Natural killer cell (primary cell): Measurements from ENCODE around the gene SPTB. TPM values are rescaled to one million over a fixed set of nuclear protein-coding genes. Genes with fewer than 3 reads are reported as not detected.

Source experiments
- ATAC-seq, 3 donors: fragments of 150-1000 bp in 2 of 3; fragments of 200-7000 bp in 1 of 3; cut with Tn5 transposase; 1 replicate in 1 of 3; 2 replicates in 2 of 3; pipeline ENCODE4 v1.10.0; 2021; ENCODE audit warnings: mild to moderate bottlenecking in 2 of 3, moderate library complexity in 2 of 3
- DNase-seq, 2 donors: peaks; one replicate each; pipeline versions ENCODE4 v3.0.0 to v3.0.0-alpha.2; 2013 to 2021; ENCODE audit warnings: mixed read lengths in 1 of 2
- H3K27ac ChIP-seq: one replicate; pipeline ENCODE4 v1.5.1; 2013; ENCODE audit warnings: mild to moderate bottlenecking, low read length
- H3K27me3 ChIP-seq: one replicate; pipeline ENCODE4 v1.6.1; 2013; ENCODE audit warnings: low read length; ENCODE audit not compliant: control insufficient read depth, insufficient read depth
- H3K36me3 ChIP-seq: one replicate; pipeline ENCODE4 v1.6.1; 2013; ENCODE audit warnings: low read length; ENCODE audit not compliant: control insufficient read depth, insufficient read depth
- H3K4me1 ChIP-seq: one replicate; pipeline ENCODE4 v1.6.1; 2013; ENCODE audit warnings: low read length; ENCODE audit not compliant: control insufficient read depth, insufficient read depth
- H3K4me3 ChIP-seq: one replicate; pipeline ENCODE4 v1.5.1; 2013; ENCODE audit warnings: low read length
- H3K9me3 ChIP-seq: one replicate; pipeline ENCODE4 v1.6.1; 2013; ENCODE audit warnings: low read length; ENCODE audit not compliant: control insufficient read depth, insufficient read depth
- H3K27ac Mint-ChIP-seq, 2 donors: one replicate each; pipeline ENCODE4 v1.8.0; 2022; ENCODE audit warnings: mild to moderate bottlenecking in 2 of 2, mixed read lengths in 2 of 2, moderate library complexity in 1 of 2
- H3K27me3 Mint-ChIP-seq, 2 donors: one replicate each; pipeline ENCODE4 v1.8.0; 2022; ENCODE audit warnings: low read depth in 2 of 2, mixed read lengths in 2 of 2
- H3K36me3 Mint-ChIP-seq: one replicate; pipeline ENCODE4 v1.8.0; 2022; ENCODE audit warnings: mixed read lengths
- H3K4me1 Mint-ChIP-seq, 2 donors: one replicate each; pipeline ENCODE4 v1.8.0; 2022; ENCODE audit warnings: mixed read lengths in 2 of 2
- H3K4me3 Mint-ChIP-seq: one replicate; pipeline ENCODE4 v1.8.0; 2022; ENCODE audit warnings: mild to moderate bottlenecking, moderate library complexity, mixed read lengths
- H3K9me3 Mint-ChIP-seq, 2 donors: one replicate each; pipeline ENCODE4 v1.8.0; 2022; ENCODE audit warnings: mixed read lengths in 2 of 2
- CTCF ChIP-seq: fragments of 200-600 bp; IDR thresholded peaks from one replicate; pipeline ENCODE4 v1.8.0; 2022; ENCODE audit warnings: antibody characterized with exemption
- WGBS: methylation state at CpG from one replicate; pipeline ENCODE4 v1.1.7; 2013; ENCODE audit warnings: missing lambda C conversion rate; ENCODE audit not compliant: insufficient coverage; 5-methylcytosine and 5-hydroxymethylcytosine counted together
- intact Hi-C: fragments of 100-400 bp; cut with micrococcal nuclease; formaldehyde crosslinking; loops from one replicate; pipeline ENCODE4 v1.14.2; 2022
- total RNA-seq, 4 donors: library from RNA; stranded (reverse); fragments of 120-200 nt in 1 of 4; gene quantifications; one replicate each; pipeline versions ENCODE4 v1.2.3 to v1.2.4, GENCODE V29; 2013 to 2022

The SPTB gene
- total RNA-seq, 3 donors from 2014 or later (not counting 1 experiment from before 2014, with no cell fraction given), result 0.07 to 0.59 (median 0.13) TPM

GRCh38 chr14:64774272-64774671, 105.4 kb downstream of the SPTB start:
- H3K27ac Mint-ChIP-seq, result no peak overlapping the region
- intact Hi-C loops, result no loop called here
- H3K4me1 Mint-ChIP-seq, result no peaks in the 10 kb centered on the region
- H3K27me3 ChIP-seq, result no peaks in the 10 kb centered on the region
- H3K36me3 ChIP-seq, result no peaks in the 10 kb centered on the region
- no peaks in the 10 kb centered on the region for H3K4me1 ChIP-seq
- WGBS, result 93% methylated on average over 16 of the region's 16 CpGs
- no peak overlapping the region for H3K4me3 Mint-ChIP-seq
- ATAC-seq (no peak), DNase-seq (no peak)
- no peaks in the 10 kb centered on the region for H3K9me3 Mint-ChIP-seq
- no peak for TF ChIP-seq CTCF
- H3K27ac ChIP-seq, result no peak overlapping the region
- no peaks in the 10 kb centered on the region for H3K9me3 ChIP-seq
- no peaks in the 10 kb centered on the region for H3K27me3 Mint-ChIP-seq
- H3K36me3 Mint-ChIP-seq, result no peaks in the 10 kb centered on the region
- H3K4me3 ChIP-seq, result no peak overlapping the region

- Mint-ChIP-seq H3K9me3 (no peaks in the 10 kb centered on the region), H3K27me3 (no peaks in the 10 kb centered on the region), H3K4me1 (no peaks in the 10 kb centered on the region), H3K36me3 (no peaks in the 10 kb centered on the region), H3K27ac (no peak overlapping the region), H3K4me3 (no peak overlapping the region)
- no peak overlapping the region for H3K27ac ChIP-seq
- no peak for ATAC-seq
- no peak for TF ChIP-seq CTCF
- no peaks in the 10 kb centered on the region for H3K4me1 ChIP-seq
- intact Hi-C loops, result no loop called here
- no peak for DNase-seq
- no peak overlapping the region for H3K4me3 ChIP-seq
- no peaks in the 10 kb centered on the region for H3K27me3 ChIP-seq
- no peaks in the 10 kb centered on the region for H3K9me3 ChIP-seq
- WGBS, result 87% methylated on average over 3 of the region's 3 CpGs
- no peaks in the 10 kb centered on the region for H3K36me3 ChIP-seq
Observed at GRCh38 chr14:64773577-64773976, 106.1 kb downstream of the SPTB start.

- TF ChIP-seq CTCF, result no peak
- Histone ChIP-seq H3K9me3 (no peaks in the 10 kb centered on the region), H3K27me3 (no peaks in the 10 kb centered on the region), H3K4me1 (no peaks in the 10 kb centered on the region), H3K4me3 (no peak overlapping the region), H3K36me3 (no peaks in the 10 kb centered on the region), H3K27ac (no peak overlapping the region)
- no peak for DNase-seq
- H3K4me1 Mint-ChIP-seq, result no peaks in the 10 kb centered on the region
- no peak for ATAC-seq
- no peaks in the 10 kb centered on the region for H3K36me3 Mint-ChIP-seq
- intact Hi-C loops, result no loop called here
- no peak overlapping the region for H3K4me3 Mint-ChIP-seq
- H3K9me3 Mint-ChIP-seq, result no peaks in the 10 kb centered on the region
- no peak overlapping the region for H3K27ac Mint-ChIP-seq
- no peaks in the 10 kb centered on the region for H3K27me3 Mint-ChIP-seq
- 93% methylated on average over 18 of the region's 18 CpGs for WGBS
Observed at GRCh38 chr14:64773046-64773445, 106.7 kb downstream of the SPTB start.

GRCh38 chr14:64772397-64772950, 107.2 kb downstream of the SPTB start:
- no peak overlapping the region for H3K27ac ChIP-seq

More at GRCh38 chr14:64772397-64772950, 107.2 kb downstream of the SPTB start:
- Mint-ChIP-seq H3K4me1 (no peaks in the 10 kb centered on the region), H3K4me3 (no peak overlapping the region), H3K36me3 (no peaks in the 10 kb centered on the region), H3K9me3 (no peaks in the 10 kb centered on the region), H3K27ac (no peak overlapping the region), H3K27me3 (no peaks in the 10 kb centered on the region)
- DNase-seq (no peak), ATAC-seq (no peak)
- no peaks in the 10 kb centered on the region for H3K9me3 ChIP-seq
- no peaks in the 10 kb centered on the region for H3K27me3 ChIP-seq
- TF ChIP-seq CTCF, result no peak
- 96% methylated on average over 36 of the region's 36 CpGs for WGBS
- no peaks in the 10 kb centered on the region for H3K36me3 ChIP-seq
- intact Hi-C loops, result no loop called here
- H3K4me3 ChIP-seq, result no peak overlapping the region
- H3K4me1 ChIP-seq, result no peaks in the 10 kb centered on the region
